HepG2 (cell line): Measurements from ENCODE around the gene ULBP2. TPM values are rescaled to one million over a fixed set of nuclear protein-coding genes. Genes with fewer than 3 reads are reported as not detected.
A peak's percentile ranks its signal among the peaks of the same experiment; 100 is the strongest.

ENCODE experiments used
- CCAR2 ChIP-seq: fragments of 200-400 bp; formaldehyde crosslinking; optimal IDR thresholded peaks from 2 replicates; pipeline ENCODE3; 2018; ENCODE audit warnings: low read depth, mild to moderate bottlenecking, low read length, moderate library complexity
- CREBL2 ChIP-seq: sonication (generic); formaldehyde crosslinking; IDR thresholded peaks from 2 replicates; pipeline ENCODE4 v1.8.1; 2023; ENCODE audit warnings: missing genetic modification reagents, mild to moderate bottlenecking, borderline replicate concordance
- EZH2 ChIP-seq: conservative IDR thresholded peaks from 2 replicates; pipeline ENCODE4 v1.6.1; 2012; ENCODE audit warnings: mild to moderate bottlenecking, low read depth, low read length, moderate library complexity
- FOXK1 ChIP-seq: sonication (generic); formaldehyde crosslinking; IDR thresholded peaks from 2 replicates; pipeline ENCODE4 v1.4.0; 2020; ENCODE audit warnings: low read depth, missing genetic modification reagents, borderline replicate concordance
- GABPB1 ChIP-seq: IDR thresholded peaks from 2 replicates; pipeline ENCODE4 v1.6.1; 2016; ENCODE audit warnings: mild to moderate bottlenecking, missing genetic modification reagents, moderate library complexity, missing compliant biosample characterization
- HNRNPLL ChIP-seq: fragments of 200-400 bp; formaldehyde crosslinking; IDR thresholded peaks from 2 replicates; pipeline ENCODE4 v1.6.1; 2017; ENCODE audit warnings: mild to moderate bottlenecking, low read depth, low read length; ENCODE audit not compliant: poor library complexity, severe bottlenecking
- HOXA3 ChIP-seq: sonication (generic); formaldehyde crosslinking; IDR thresholded peaks from 2 replicates; pipeline ENCODE4 v1.5.0; 2020; ENCODE audit warnings: missing genetic modification reagents
- JDP2 ChIP-seq: sonication (generic); formaldehyde crosslinking; IDR thresholded peaks from 2 replicates; pipeline ENCODE4 v1.8.1; 2022; ENCODE audit warnings: missing genetic modification reagents, borderline replicate concordance
- MTA1 ChIP-seq: sonication (generic); formaldehyde crosslinking; IDR thresholded peaks from 2 replicates; pipeline ENCODE4 v1.4.0; 2020; ENCODE audit warnings: missing genetic modification reagents, mild to moderate bottlenecking, borderline replicate concordance
- NFE2L1 ChIP-seq: sonication (generic); formaldehyde crosslinking; IDR thresholded peaks from 2 replicates; pipeline ENCODE4 v1.4.0; 2020; ENCODE audit warnings: missing genetic modification reagents, mild to moderate bottlenecking, borderline replicate concordance
- NFIC ChIP-seq: IDR thresholded peaks from 2 replicates; pipeline ENCODE4 v1.6.1; 2012; ENCODE audit warnings: mild to moderate bottlenecking, low read length, inconsistent platforms
- POGK ChIP-seq: sonication (generic); formaldehyde crosslinking; conservative IDR thresholded peaks from 2 replicates; pipeline ENCODE4 v1.8.0; 2022; ENCODE audit warnings: mild to moderate bottlenecking, moderate library complexity, missing genetic modification reagents
- PRPF4 ChIP-seq: fragments of 200-400 bp; formaldehyde crosslinking; IDR thresholded peaks from 2 replicates; pipeline ENCODE4 v1.6.1; 2016; ENCODE audit warnings: low read length, low read depth; ENCODE audit not compliant: poor library complexity, severe bottlenecking
- SALL1 ChIP-seq: sonication (generic); formaldehyde crosslinking; IDR thresholded peaks from 2 replicates; pipeline ENCODE4 v1.8.0; 2022; ENCODE audit warnings: mild to moderate bottlenecking, missing genetic modification reagents
- TBP ChIP-seq: sonication (generic); formaldehyde crosslinking; IDR thresholded peaks from 2 replicates; pipeline ENCODE4 v1.5.0; 2020; ENCODE audit warnings: missing genetic modification reagents
- TSC22D2 ChIP-seq: sonication (generic); formaldehyde crosslinking; IDR thresholded peaks from 2 replicates; pipeline ENCODE4 v1.5.1; 2020; ENCODE audit warnings: missing genetic modification reagents, mild to moderate bottlenecking, borderline replicate concordance
- ZMAT5 ChIP-seq: sonication (generic); formaldehyde crosslinking; IDR thresholded peaks from 2 replicates; pipeline ENCODE4 v1.5.0; 2020; ENCODE audit warnings: mild to moderate bottlenecking, low read depth, missing genetic modification reagents, borderline replicate concordance
- ZNF230 ChIP-seq: sonication (generic); formaldehyde crosslinking; IDR thresholded peaks from 2 replicates; pipeline ENCODE4 v1.4.0; 2020; ENCODE audit warnings: mild to moderate bottlenecking, missing genetic modification reagents
- ZNF232 ChIP-seq: sonication (generic); formaldehyde crosslinking; IDR thresholded peaks from 2 replicates; pipeline ENCODE4 v1.4.0; 2020; ENCODE audit warnings: missing genetic modification reagents, borderline replicate concordance
- ZNF235 ChIP-seq: sonication (generic); formaldehyde crosslinking; IDR thresholded peaks from 2 replicates; pipeline ENCODE4 v1.8.1; 2023; ENCODE audit warnings: mild to moderate bottlenecking, missing genetic modification reagents, borderline replicate concordance
- ZNF770 ChIP-seq: sonication (generic); formaldehyde crosslinking; IDR thresholded peaks from 2 replicates; pipeline ENCODE4 v1.5.0; 2020; ENCODE audit warnings: mild to moderate bottlenecking, missing genetic modification reagents
- ZNF800 ChIP-seq: sonication (generic); formaldehyde crosslinking; IDR thresholded peaks from 2 replicates; pipeline ENCODE4 v1.4.0; 2020; ENCODE audit warnings: missing genetic modification reagents
- polyA plus RNA-seq, 8 experiments: library from polyadenylated mRNA; depleted of rRNA in 3 of 8; stranded (reverse) in 7 of 8; unstranded in 1 of 8; fragments of >200 nt; fragmentation: Illumina TruSeq in 4 of 8; extraction: Trizol in 4 of 8; gene quantifications; 2 replicates each; pipeline versions ENCODE4 v1.2.1 to v1.2.3, GENCODE V29; 2011 to 2016; ENCODE audit warnings: low read depth in 4 of 8, missing spikeins in 1 of 8, mixed read lengths in 1 of 8; ENCODE audit not compliant: insufficient read depth in 1 of 8
- total RNA-seq, 5 experiments: library from RNA; depleted of rRNA; stranded (reverse); fragments of >200 nt; fragmentation: Illumina TruSeq; extraction: Trizol; gene quantifications; 2 replicates each; pipeline ENCODE4 v1.2.3, GENCODE V29; 2016; ENCODE audit warnings: low read depth in 1 of 5

Gene ULBP2
- total and polyA plus RNA-seq, 2 of the 13 experiments (the other 11 are each of a cell fraction or from before 2014, with no cell fraction given): not detected

- TF ChIP-seq ZNF235 (CRISPR knock-in tag): no peak
- TF ChIP-seq HNRNPLL: peak; percentile 53
- TF ChIP-seq ZNF230 (CRISPR knock-in tag): no peak
- TF ChIP-seq TSC22D2: no peak
- no peak for TF ChIP-seq PRPF4
- no peak for TF ChIP-seq NFIC
- TF ChIP-seq HOXA3: no peak
- TF ChIP-seq JDP2 (CRISPR knock-in tag): no peak
- no peak for TF ChIP-seq TBP (CRISPR knock-in tag)
- no peak for TF ChIP-seq ZMAT5 (CRISPR knock-in tag)
- no peak for TF ChIP-seq NFE2L1
- peak; percentile 81; the same call in 1 of the 2 replicates for TF ChIP-seq EZH2
- TF ChIP-seq MTA1: peak; percentile 45; the same call in 1 of the 2 replicates
- TF ChIP-seq CCAR2: no peak
- TF ChIP-seq SALL1 (CRISPR knock-in tag): peak; percentile 24; the same call in 1 of the 2 replicates
- TF ChIP-seq POGK: no peak
- 0 out of 2 replicates have a peak, but pooled peaks have one; percentile 62 for TF ChIP-seq CREBL2 (CRISPR knock-in tag)
- TF ChIP-seq ZNF800 (CRISPR knock-in tag): peak; percentile 94
- TF ChIP-seq GABPB1 (CRISPR knock-in tag): peak; percentile 61; the same call in 1 of the 2 replicates
- no peak for TF ChIP-seq FOXK1 (CRISPR knock-in tag)
- no peak for TF ChIP-seq ZNF770 (CRISPR knock-in tag)
- TF ChIP-seq ZNF232 (CRISPR knock-in tag): no peak
These were observed 3.1 kb upstream of the ULBP2 start (continued) for GRCh38 chr6:149938571-149939355.
